Smooth muscle cell (in vitro differentiated cells): ENCODE measurements around the gene MBD6. TPM values are rescaled to one million over a fixed set of nuclear protein-coding genes. Genes with fewer than 3 reads are reported as not detected.

Experiments used
- DNase-seq: peaks from one replicate; lab custom pipeline; 2025; ENCODE audit not compliant: unreplicated experiment; lab: John Stamatoyannopoulos, UW
- H2AFZ ChIP-seq: fragments of 200-600 bp; sonication (generic); 2 replicates; pipeline ENCODE4 v1.6.0; 2016; ENCODE audit warnings: antibody characterized with exemption, low read depth, mild to moderate bottlenecking
- H3F3A ChIP-seq: fragments of 200-600 bp; sonication (generic); 2 replicates; pipeline ENCODE4 v1.6.0; 2017; ENCODE audit warnings: antibody characterized with exemption, low read depth
- H3K27ac ChIP-seq: fragments of 200-600 bp; sonication (generic); 2 replicates; pipeline ENCODE4 v1.5.1; 2016; ENCODE audit warnings: low read depth, mild to moderate bottlenecking
- H3K27me3 ChIP-seq: fragments of 200-600 bp; sonication (generic); 2 replicates; pipeline ENCODE4 v1.6.1; 2016; ENCODE audit warnings: low read depth, mild to moderate bottlenecking
- H3K36me3 ChIP-seq: fragments of 200-600 bp; sonication (generic); 2 replicates; pipeline ENCODE4 v1.5.1; 2016; ENCODE audit warnings: low read depth
- H3K4me1 ChIP-seq: fragments of 200-600 bp; sonication (generic); 2 replicates; pipeline ENCODE4 v1.5.1; 2016; ENCODE audit warnings: low read depth
- H3K4me2 ChIP-seq: fragments of 200-600 bp; sonication (generic); 2 replicates; pipeline ENCODE4 v1.6.0; 2016; ENCODE audit warnings: mild to moderate bottlenecking
- H3K4me3 ChIP-seq: fragments of 200-600 bp; sonication (generic); 2 replicates; pipeline ENCODE4 v1.5.1; 2016; ENCODE audit warnings: mild to moderate bottlenecking
- H3K79me2 ChIP-seq: fragments of 200-600 bp; sonication (generic); 2 replicates; pipeline ENCODE4 v1.6.0; 2016; ENCODE audit warnings: low read depth, mild to moderate bottlenecking
- H3K9ac ChIP-seq: fragments of 200-600 bp; sonication (generic); 2 replicates; pipeline ENCODE4 v1.6.0; 2016; ENCODE audit warnings: low read depth
- H3K9me3 ChIP-seq: fragments of 200-600 bp; sonication (generic); replicated peaks from 2 replicates; pipeline ENCODE4 v1.5.1; 2016; ENCODE audit warnings: low read depth
- H4K20me1 ChIP-seq: fragments of 200-600 bp; sonication (generic); 2 replicates; pipeline ENCODE4 v1.6.0; 2016; ENCODE audit warnings: low read depth
- CTCF ChIP-seq: fragments of 200-600 bp; sonication (generic); IDR thresholded peaks from 2 replicates; pipeline ENCODE4 v1.5.1; 2017; ENCODE audit warnings: borderline replicate concordance, mild to moderate bottlenecking, antibody characterized with exemption; ENCODE audit not compliant: insufficient read depth, poor library complexity, severe bottlenecking
- WGBS: methylation state at CpG from one replicate; pipeline ENCODE4 v1.1.7; 2016; ENCODE audit warnings: low lambda C conversion rate; 5-methylcytosine and 5-hydroxymethylcytosine counted together
- polyA plus RNA-seq: library from polyadenylated mRNA; unstranded; fragments of >200 nt; fragmentation: Nextera tagmentation; extraction: Ambion mirVana; gene quantifications from 2 replicates; pipeline ENCODE4 v1.2.1, GENCODE V29; 2016
- total RNA-seq: library from RNA; depleted of rRNA; stranded (reverse); fragments of >200 nt; gene quantifications from 2 replicates; pipeline ENCODE4 v1.2.3, GENCODE V29; 2014

Gene MBD6
- total and polyA plus RNA-seq, 2 experiments from 2014 or later = 3.7 to 11.7 TPM

DNA sequence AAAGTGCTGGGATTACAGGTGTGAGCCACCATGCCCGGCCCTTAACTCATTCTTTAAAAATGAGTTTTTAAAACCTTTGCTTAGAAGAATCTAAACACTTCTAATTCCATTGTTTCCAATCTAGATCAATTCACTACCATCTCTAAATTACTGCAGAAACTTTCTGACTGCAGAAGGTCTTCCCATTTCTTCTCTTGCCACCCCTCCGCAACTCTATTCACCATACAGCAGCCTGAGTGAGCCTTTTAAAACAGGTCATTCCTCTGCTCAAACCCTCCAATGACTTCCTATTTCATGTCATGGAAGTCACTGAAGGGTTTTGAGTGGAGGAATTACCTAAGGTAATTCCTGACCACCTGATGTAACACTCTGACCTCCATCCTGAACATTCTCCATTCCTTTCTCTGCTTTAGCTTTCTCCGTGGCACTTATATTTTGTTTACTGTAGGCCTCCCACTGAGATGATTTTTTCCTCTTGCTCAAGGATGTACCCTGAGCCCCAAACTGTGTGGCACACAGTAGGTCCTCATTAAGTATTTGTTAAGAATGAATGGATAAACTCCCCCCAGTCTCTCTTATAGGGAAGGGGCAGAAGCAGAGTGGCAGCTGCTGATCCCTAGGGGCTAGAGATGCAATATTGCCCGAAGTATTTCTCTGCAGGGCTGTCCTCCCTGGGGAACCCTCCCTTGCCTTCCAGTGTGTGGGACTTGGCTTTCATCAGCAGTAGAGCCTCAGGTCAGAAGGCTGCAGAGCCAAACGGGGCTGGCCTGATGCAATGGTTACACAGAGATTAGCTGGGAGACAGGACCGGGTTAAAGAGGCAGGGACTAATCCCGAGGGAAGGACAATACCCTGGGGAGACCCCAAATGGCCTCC is 3.5 kb upstream of the MBD6 start:
- H2AFZ ChIP-seq = no peak overlapping the region
- DNase-seq = no peak
- peaks cover 47% of the 10 kb centered on the region for H4K20me1 ChIP-seq

GRCh38 chr12:57519796-57520052 is 2.9 kb upstream of the MBD6 start:
- H3K79me2 ChIP-seq = peaks cover 39% of the 10 kb centered on the region
- peaks cover 5% of the 10 kb centered on the region for H3K36me3 ChIP-seq
- peaks cover 50% of the 10 kb centered on the region for H4K20me1 ChIP-seq
- H3K4me2 ChIP-seq = peak overlapping the region; percentile 88
- 5% methylated on average over 8 of the region's 8 CpGs for WGBS
- peak overlapping the region; percentile 98 for H3K9ac ChIP-seq
- DNase-seq = no peak
- no peaks in the 10 kb centered on the region for H3K9me3 ChIP-seq
- H3K4me1 ChIP-seq = peaks cover 34% of the 10 kb centered on the region
- no peak for TF ChIP-seq CTCF
- peak overlapping the region; percentile 89 for H3K4me3 ChIP-seq
- H3F3A ChIP-seq = peaks cover 67% of the 10 kb centered on the region
- H3K27me3 ChIP-seq = no peaks in the 10 kb centered on the region
- peak overlapping the region; percentile 98 for H3K27ac ChIP-seq
- no peak overlapping the region for H2AFZ ChIP-seq

More for the DNA sequence above, 3.5 kb upstream of the MBD6 start:
- Histone ChIP-seq H3K27ac (peak overlapping the region; percentile 98), H3K4me2 (peak overlapping the region; percentile 88), H3K4me3 (peak overlapping the region; percentile 89), H3K27me3 (no peaks in the 10 kb centered on the region), H3K4me1 (peaks cover 33% of the 10 kb centered on the region), H3K9me3 (no peaks in the 10 kb centered on the region), H3K79me2 (peaks cover 33% of the 10 kb centered on the region), H3K36me3 (peaks cover 5% of the 10 kb centered on the region), H3K9ac (peak overlapping the region; percentile 98), H3F3A (peaks cover 68% of the 10 kb centered on the region)
- TF ChIP-seq CTCF = no peak
- 28% methylated on average over 7 of the region's 7 CpGs for WGBS

DNA sequence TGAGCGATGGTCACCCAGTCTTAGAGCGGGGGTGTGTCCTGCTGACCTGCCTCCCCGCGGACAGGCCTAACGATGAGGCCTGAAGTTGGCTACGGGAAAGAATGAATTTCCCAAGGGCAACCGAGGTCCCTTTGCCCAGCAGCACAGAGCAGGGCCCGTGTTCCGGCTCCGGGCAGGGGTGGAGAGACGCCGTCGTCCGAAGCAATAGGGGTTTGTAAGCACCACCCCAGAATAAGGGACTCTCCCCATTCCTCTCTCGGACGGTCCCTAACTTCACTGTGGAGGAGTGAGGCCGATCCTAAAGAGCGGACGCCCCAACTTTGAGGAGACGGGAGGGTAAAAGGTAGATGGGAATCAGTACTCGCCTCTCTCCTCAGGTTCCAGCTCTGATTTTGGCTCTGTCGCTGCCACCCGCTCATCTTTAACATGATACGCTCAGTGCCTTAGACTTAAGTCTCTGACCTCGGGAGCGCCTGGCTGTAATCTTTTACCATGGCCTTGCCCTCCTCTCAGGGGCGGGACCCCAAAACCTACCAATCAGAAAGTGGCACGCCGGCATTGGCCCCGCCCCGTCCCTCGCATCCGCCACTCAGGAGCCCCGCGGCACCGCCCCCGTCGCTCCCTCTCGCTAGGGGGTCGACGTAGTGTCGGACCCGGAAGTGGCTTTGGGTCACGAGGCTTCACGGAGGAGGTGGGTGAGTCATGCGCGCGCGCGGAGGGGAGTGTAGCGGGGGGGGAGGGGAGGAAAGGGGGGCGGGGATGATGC is 2.4 kb upstream of the MBD6 start, which contains the start of gene DDIT3:
DDIT3 (minus strand) TSS at position 462 of the 766 bp plus-strand sequence. CDS start 3,108 bp downstream, outside the sequence.
- Histone ChIP-seq H3K27me3 (no peaks in the 10 kb centered on the region), H3K4me2 (peak within 1 kb of the TSS; percentile 92), H3K9ac (peak within 1 kb of the TSS; percentile 98), H3F3A (peaks cover 66% of the 10 kb centered on the region), H3K27ac (peak within 1 kb of the TSS; percentile 98), H2AFZ (peak within 1 kb of the TSS; percentile 60), H3K36me3 (peaks cover 5% of the 10 kb centered on the region), H3K4me3 (peak within 1 kb of the TSS; percentile 97), H3K4me1 (peaks cover 34% of the 10 kb centered on the region), H3K79me2 (peaks cover 42% of the 10 kb centered on the region), H4K20me1 (peaks cover 53% of the 10 kb centered on the region), H3K9me3 (no peaks in the 10 kb centered on the region)
- TF ChIP-seq CTCF = no peak
- under 1% methylated on average over 32 of the region's 52 CpGs for WGBS
- DNase-seq = peak; percentile 98
